ENCODE measurements around the gene KPNA1.
A peak's percentile ranks its signal among the peaks of the same experiment; 100 is the strongest.

KPNA1 gene

GRCh38 chr3:122421836-122422235 lies 92.9 kb downstream of the KPNA1 start:
- FAIRE-seq = no peak

GRCh38 chr3:122421101-122421500 lies 93.6 kb downstream of the KPNA1 start:
- DNase-seq (ENCODE audit: insufficient read length, low spot score) = no peak
- no peak for FAIRE-seq

More at GRCh38 chr3:122421836-122422235, 92.9 kb downstream of the KPNA1 start:
- no peak for DNase-seq (ENCODE audit: insufficient read length, low spot score)

- FAIRE-seq (no peak), DNase-seq (ENCODE audit: insufficient read length, low spot score) (no peak)
Observed at GRCh38 chr3:122416966-122417365, 97.8 kb downstream of the KPNA1 start.

- FAIRE-seq (peak; percentile 83), DNase-seq (ENCODE audit: insufficient read length, low spot score) (peak; percentile 98)
Observed at GRCh38 chr3:122415762-122416654, 98.7 kb downstream of the KPNA1 start, which contains the start of gene WDR5B. WDR5B (minus strand) TSS chr3:122416062; CDS start chr3:122415528, 534 bp downstream.

GRCh38 chr3:122415104-122415744 lies 99.5 kb downstream of the KPNA1 start:
- FAIRE-seq = no peak
- peak; percentile 34 for DNase-seq (ENCODE audit: insufficient read length, low spot score)

- no peak for FAIRE-seq
- DNase-seq (ENCODE audit: insufficient read length, low spot score) = no peak
Observed at GRCh38 chr3:122414391-122414790, 100.3 kb downstream of the KPNA1 start.

GRCh38 chr3:122410639-122411038 lies 104.1 kb downstream of the KPNA1 start:
- no peak for DNase-seq (ENCODE audit: insufficient read length, low spot score)
- no peak for FAIRE-seq

GRCh38 chr3:122410111-122410510 lies 104.6 kb downstream of the KPNA1 start:
- FAIRE-seq (no peak), DNase-seq (ENCODE audit: insufficient read length, low spot score) (no peak)

- FAIRE-seq (no peak), DNase-seq (ENCODE audit: insufficient read length, low spot score) (no peak)
Observed at GRCh38 chr3:122409446-122409845, 105.3 kb downstream of the KPNA1 start.

GRCh38 chr3:122407946-122408345 lies 106.8 kb downstream of the KPNA1 start:
- no peak for FAIRE-seq

GRCh38 chr3:122406198-122406597 lies 108.5 kb downstream of the KPNA1 start:
- DNase-seq (ENCODE audit: insufficient read length, low spot score) (no peak), FAIRE-seq (no peak)

More at GRCh38 chr3:122407946-122408345, 106.8 kb downstream of the KPNA1 start:
- no peak for DNase-seq (ENCODE audit: insufficient read length, low spot score)

GRCh38 chr3:122405015-122405414 lies 109.7 kb downstream of the KPNA1 start:
- no peak for FAIRE-seq
- DNase-seq (ENCODE audit: insufficient read length, low spot score) = no peak

GRCh38 chr3:122403489-122403888 lies 111.2 kb downstream of the KPNA1 start:
- FAIRE-seq (no peak), DNase-seq (ENCODE audit: insufficient read length, low spot score) (no peak)

- FAIRE-seq (no peak), DNase-seq (ENCODE audit: insufficient read length, low spot score) (no peak)
Observed at GRCh38 chr3:122398920-122399319, 115.8 kb downstream of the KPNA1 start.

GRCh38 chr3:122397201-122397600 lies 117.5 kb downstream of the KPNA1 start:
- no peak for FAIRE-seq

GRCh38 chr3:122396511-122396910 lies 118.2 kb downstream of the KPNA1 start:
- no peak for FAIRE-seq
- no peak for DNase-seq (ENCODE audit: insufficient read length, low spot score)

More at GRCh38 chr3:122397201-122397600, 117.5 kb downstream of the KPNA1 start:
- no peak for DNase-seq (ENCODE audit: insufficient read length, low spot score)

GRCh38 chr3:122395582-122395981 lies 119.2 kb downstream of the KPNA1 start:
- FAIRE-seq (no peak), DNase-seq (ENCODE audit: insufficient read length, low spot score) (no peak)

- no peak for FAIRE-seq
- no peak for DNase-seq (ENCODE audit: insufficient read length, low spot score)
Observed at GRCh38 chr3:122394173-122394572, 120.6 kb downstream of the KPNA1 start.

GRCh38 chr3:122392868-122393844 lies 121.6 kb downstream of the KPNA1 start:
- FAIRE-seq (no peak), DNase-seq (ENCODE audit: insufficient read length, low spot score) (peak; percentile 33)

- no peak for DNase-seq (ENCODE audit: insufficient read length, low spot score)
- FAIRE-seq = no peak
Observed at GRCh38 chr3:122391681-122392446, 122.9 kb downstream of the KPNA1 start.

Measured in HTR-8/SVneo (cell line).